Neural cell (in vitro differentiated cells): ENCODE measurements around the gene AVPI1. TPM values are rescaled to one million over a fixed set of nuclear protein-coding genes. Genes with fewer than 3 reads are reported as not detected.

Source experiments
- H2AFZ ChIP-seq: fragments of 200-600, 300-800 bp; sonication (generic), shearing (Covaris generic); 2 replicates; pipeline ENCODE4 v1.6.0; 2014; ENCODE audit warnings: low read depth, mild to moderate bottlenecking, antibody characterized with exemption, low read length, moderate library complexity
- H3F3A ChIP-seq: fragments of 200-600 bp; shearing (Covaris generic); 2 replicates; pipeline ENCODE4 v1.6.1; 2016; ENCODE audit warnings: mild to moderate bottlenecking, moderate library complexity, mixed read lengths, antibody characterized with exemption, low read length; ENCODE audit not compliant: insufficient read depth, poor library complexity, severe bottlenecking
- H3K27ac ChIP-seq: fragments of 200-600, 300-800 bp; sonication (generic), shearing (Covaris generic); 2 replicates; pipeline ENCODE4 v1.5.1; 2014; ENCODE audit warnings: mild to moderate bottlenecking, low read length, moderate library complexity
- H3K27me3 ChIP-seq: fragments of 300-800, 200-600 bp; sonication (generic), shearing (Covaris generic); 2 replicates; pipeline ENCODE4 v1.6.0; 2014; ENCODE audit warnings: mild to moderate bottlenecking, low read depth, low read length, moderate library complexity; ENCODE audit not compliant: insufficient read depth
- H3K36me3 ChIP-seq: fragments of 300-800, 200-600 bp; sonication (generic), shearing (Covaris generic); 2 replicates; pipeline ENCODE4 v1.5.1; 2014; ENCODE audit warnings: mild to moderate bottlenecking, antibody characterized with exemption, low read length, moderate library complexity; ENCODE audit not compliant: insufficient read depth
- H3K4me2 ChIP-seq: fragments of 300-800, 200-600 bp; sonication (generic), shearing (Covaris generic); 2 replicates; pipeline ENCODE4 v1.6.0; 2014; ENCODE audit warnings: mild to moderate bottlenecking, low read length
- H3K4me3 ChIP-seq: fragments of 300-800, 200-600 bp; sonication (generic), shearing (Covaris generic); 2 replicates; pipeline ENCODE4 v1.5.1; 2014; ENCODE audit warnings: mild to moderate bottlenecking, low read length, moderate library complexity
- H3K79me2 ChIP-seq: fragments of 200-600 bp; shearing (Covaris generic); replicated peaks from 2 replicates; pipeline ENCODE4 v1.6.0; 2014; ENCODE audit warnings: mild to moderate bottlenecking, low read length, moderate library complexity; ENCODE audit not compliant: insufficient read depth
- H3K9ac ChIP-seq: fragments of 300-800, 200-600 bp; sonication (generic), shearing (Covaris generic); 2 replicates; pipeline ENCODE4 v1.6.1; 2016; ENCODE audit warnings: mild to moderate bottlenecking, low read length, mixed read lengths
- H3K9me2 ChIP-seq: fragments of 200-600 bp; shearing (Covaris generic); 2 replicates; pipeline ENCODE4 v1.6.1; 2016; ENCODE audit warnings: mild to moderate bottlenecking, low read length, mixed read lengths; ENCODE audit not compliant: insufficient read depth
- H3K9me3 ChIP-seq: fragments of 200-600, 300-800 bp; sonication (generic), shearing (Covaris generic); 2 replicates; pipeline ENCODE4 v1.6.1; 2016; ENCODE audit warnings: mild to moderate bottlenecking, mixed run types, low read length, moderate library complexity, mixed read lengths
- H4K20me1 ChIP-seq: fragments of 200-600 bp; shearing (Covaris generic); 2 replicates; pipeline ENCODE4 v1.6.1; 2016; ENCODE audit warnings: mild to moderate bottlenecking, mixed run types; ENCODE audit not compliant: insufficient read depth
- EP300 ChIP-seq: fragments of 450-650 bp; conservative IDR thresholded peaks from 2 replicates; pipeline ENCODE4 v1.6.1; 2014; ENCODE audit warnings: antibody characterized with exemption, mild to moderate bottlenecking, moderate library complexity; ENCODE audit not compliant: poor library complexity, severe bottlenecking
- EZH2 ChIP-seq: fragments of 200-600, 300-800 bp; shearing (Covaris generic), sonication (generic); IDR thresholded peaks from 2 replicates; pipeline ENCODE4 v1.6.1; 2014; ENCODE audit warnings: antibody characterized with exemption, low read length, borderline replicate concordance, mild to moderate bottlenecking; ENCODE audit not compliant: insufficient read depth, poor library complexity, severe bottlenecking
- MXI1 ChIP-seq: fragments of 450-650 bp; conservative IDR thresholded peaks from 2 replicates; pipeline ENCODE4 v1.6.1; 2014; ENCODE audit warnings: antibody characterized with exemption, mild to moderate bottlenecking; ENCODE audit not compliant: poor library complexity, severe bottlenecking
- POLR2AphosphoS5 ChIP-seq: IDR thresholded peaks from 2 replicates; pipeline ENCODE4 v1.6.1; 2012
- RAD21 ChIP-seq: fragments of 450-650 bp; conservative IDR thresholded peaks from 2 replicates; pipeline ENCODE4 v1.6.1; 2014; ENCODE audit warnings: antibody characterized with exemption, mild to moderate bottlenecking, moderate library complexity
- SMC3 ChIP-seq: fragments of 450-650 bp; conservative IDR thresholded peaks from 2 replicates; pipeline ENCODE4 v1.6.1; 2014; ENCODE audit warnings: antibody characterized with exemption, mild to moderate bottlenecking, moderate library complexity; ENCODE audit not compliant: poor library complexity
- TAF1 ChIP-seq: IDR thresholded peaks from 2 replicates; pipeline ENCODE4 v1.6.1; 2012; ENCODE audit warnings: low read depth
- polyA plus RNA-seq: library from polyadenylated mRNA; depleted of rRNA; stranded (reverse); fragments of >200 nt; gene quantifications from 2 replicates; pipeline ENCODE4 v1.2.3, GENCODE V29; 2014
- TF ChIP-seq, protein P1 (sequence below): IDR thresholded peaks from 2 replicates; pipeline ENCODE4 v1.6.1; 2012; ENCODE audit warnings: borderline replicate concordance
- TF ChIP-seq, protein P2 (sequence below): fragments of 450-650 bp; IDR thresholded peaks from 2 replicates; pipeline ENCODE4 v1.5.1; 2014; ENCODE audit warnings: antibody characterized with exemption, mild to moderate bottlenecking, moderate library complexity; ENCODE audit not compliant: poor library complexity, severe bottlenecking

The AVPI1 gene
- polyA plus RNA-seq, 1 donor from 2014 or later: 1.3 TPM

- Histone ChIP-seq H3K9me2 (no peaks in the 10 kb centered on the region), H3F3A (no peaks in the 10 kb centered on the region), H3K4me3 (peak within 1 kb of the TSS; percentile 76), H3K27ac (peak within 1 kb of the TSS; percentile 93), H3K9ac (peak within 1 kb of the TSS; percentile 84), H3K27me3 (no peaks in the 10 kb centered on the region), H3K4me2 (peak within 1 kb of the TSS; percentile 96), H4K20me1 (no peaks in the 10 kb centered on the region), H2AFZ (peak within 1 kb of the TSS; percentile 99), H3K9me3 (no peaks in the 10 kb centered on the region), H3K36me3 (no peaks in the 10 kb centered on the region), H3K79me2 (peaks cover 25% of the 10 kb centered on the region)
- TF ChIP-seq EP300: peak; percentile 39
- TF ChIP-seq, protein P1, sequence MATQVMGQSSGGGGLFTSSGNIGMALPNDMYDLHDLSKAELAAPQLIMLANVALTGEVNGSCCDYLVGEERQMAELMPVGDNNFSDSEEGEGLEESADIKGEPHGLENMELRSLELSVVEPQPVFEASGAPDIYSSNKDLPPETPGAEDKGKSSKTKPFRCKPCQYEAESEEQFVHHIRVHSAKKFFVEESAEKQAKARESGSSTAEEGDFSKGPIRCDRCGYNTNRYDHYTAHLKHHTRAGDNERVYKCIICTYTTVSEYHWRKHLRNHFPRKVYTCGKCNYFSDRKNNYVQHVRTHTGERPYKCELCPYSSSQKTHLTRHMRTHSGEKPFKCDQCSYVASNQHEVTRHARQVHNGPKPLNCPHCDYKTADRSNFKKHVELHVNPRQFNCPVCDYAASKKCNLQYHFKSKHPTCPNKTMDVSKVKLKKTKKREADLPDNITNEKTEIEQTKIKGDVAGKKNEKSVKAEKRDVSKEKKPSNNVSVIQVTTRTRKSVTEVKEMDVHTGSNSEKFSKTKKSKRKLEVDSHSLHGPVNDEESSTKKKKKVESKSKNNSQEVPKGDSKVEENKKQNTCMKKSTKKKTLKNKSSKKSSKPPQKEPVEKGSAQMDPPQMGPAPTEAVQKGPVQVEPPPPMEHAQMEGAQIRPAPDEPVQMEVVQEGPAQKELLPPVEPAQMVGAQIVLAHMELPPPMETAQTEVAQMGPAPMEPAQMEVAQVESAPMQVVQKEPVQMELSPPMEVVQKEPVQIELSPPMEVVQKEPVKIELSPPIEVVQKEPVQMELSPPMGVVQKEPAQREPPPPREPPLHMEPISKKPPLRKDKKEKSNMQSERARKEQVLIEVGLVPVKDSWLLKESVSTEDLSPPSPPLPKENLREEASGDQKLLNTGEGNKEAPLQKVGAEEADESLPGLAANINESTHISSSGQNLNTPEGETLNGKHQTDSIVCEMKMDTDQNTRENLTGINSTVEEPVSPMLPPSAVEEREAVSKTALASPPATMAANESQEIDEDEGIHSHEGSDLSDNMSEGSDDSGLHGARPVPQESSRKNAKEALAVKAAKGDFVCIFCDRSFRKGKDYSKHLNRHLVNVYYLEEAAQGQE: peak; percentile 82
- TF ChIP-seq, protein P2, sequence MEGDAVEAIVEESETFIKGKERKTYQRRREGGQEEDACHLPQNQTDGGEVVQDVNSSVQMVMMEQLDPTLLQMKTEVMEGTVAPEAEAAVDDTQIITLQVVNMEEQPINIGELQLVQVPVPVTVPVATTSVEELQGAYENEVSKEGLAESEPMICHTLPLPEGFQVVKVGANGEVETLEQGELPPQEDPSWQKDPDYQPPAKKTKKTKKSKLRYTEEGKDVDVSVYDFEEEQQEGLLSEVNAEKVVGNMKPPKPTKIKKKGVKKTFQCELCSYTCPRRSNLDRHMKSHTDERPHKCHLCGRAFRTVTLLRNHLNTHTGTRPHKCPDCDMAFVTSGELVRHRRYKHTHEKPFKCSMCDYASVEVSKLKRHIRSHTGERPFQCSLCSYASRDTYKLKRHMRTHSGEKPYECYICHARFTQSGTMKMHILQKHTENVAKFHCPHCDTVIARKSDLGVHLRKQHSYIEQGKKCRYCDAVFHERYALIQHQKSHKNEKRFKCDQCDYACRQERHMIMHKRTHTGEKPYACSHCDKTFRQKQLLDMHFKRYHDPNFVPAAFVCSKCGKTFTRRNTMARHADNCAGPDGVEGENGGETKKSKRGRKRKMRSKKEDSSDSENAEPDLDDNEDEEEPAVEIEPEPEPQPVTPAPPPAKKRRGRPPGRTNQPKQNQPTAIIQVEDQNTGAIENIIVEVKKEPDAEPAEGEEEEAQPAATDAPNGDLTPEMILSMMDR: peak; percentile 34
- peak; percentile 80 for TF ChIP-seq POLR2AphosphoS5
- no peak for TF ChIP-seq EZH2
- peak; percentile 86 for TF ChIP-seq MXI1
- TF ChIP-seq RAD21: no peak
- TF ChIP-seq SMC3: no peak
- TF ChIP-seq TAF1: peak; percentile 89
Observed at GRCh38 chr10:97632949-97633884, 53.8 kb downstream of the AVPI1 start, which contains the start of gene MORN4. Gene MORN4, minus strand, starts transcription at chr10:97633500. Its CDS starts 13,847 bp downstream, at chr10:97619653.

GRCh38 chr10:97631098-97631497 lies 55.9 kb downstream of the AVPI1 start:
- Histone ChIP-seq H3K4me2 (no peak overlapping the region), H3K4me3 (peak overlapping the region; percentile 76), H3K79me2 (peaks cover 25% of the 10 kb centered on the region), H2AFZ (no peak overlapping the region), H3K27ac (no peak overlapping the region), H3K36me3 (no peaks in the 10 kb centered on the region), H4K20me1 (no peaks in the 10 kb centered on the region), H3F3A (no peaks in the 10 kb centered on the region), H3K9me2 (no peaks in the 10 kb centered on the region), H3K9ac (no peak overlapping the region), H3K27me3 (no peaks in the 10 kb centered on the region), H3K9me3 (no peaks in the 10 kb centered on the region)
- TF ChIP-seq RAD21 (no peak), SMC3 (no peak), POLR2AphosphoS5 (no peak), EZH2 (no peak), MXI1 (no peak), EP300 (no peak)
- TF ChIP-seq, protein P1: no peak
- TF ChIP-seq, protein P2: no peak
